NCI-H2227 (cell line): ENCODE measurements around the gene FBXW11.
"Not testable (repeated sequence)": the region's sequence is repeated elsewhere in the genome, so short reads cannot be mapped to it uniquely, and the experiment has no call there.

Experiments
- DNase-seq: peaks from one replicate; lab custom pipeline; 2025; ENCODE audit not compliant: unreplicated experiment; lab: John Stamatoyannopoulos, UW

FBXW11 gene

DNA sequence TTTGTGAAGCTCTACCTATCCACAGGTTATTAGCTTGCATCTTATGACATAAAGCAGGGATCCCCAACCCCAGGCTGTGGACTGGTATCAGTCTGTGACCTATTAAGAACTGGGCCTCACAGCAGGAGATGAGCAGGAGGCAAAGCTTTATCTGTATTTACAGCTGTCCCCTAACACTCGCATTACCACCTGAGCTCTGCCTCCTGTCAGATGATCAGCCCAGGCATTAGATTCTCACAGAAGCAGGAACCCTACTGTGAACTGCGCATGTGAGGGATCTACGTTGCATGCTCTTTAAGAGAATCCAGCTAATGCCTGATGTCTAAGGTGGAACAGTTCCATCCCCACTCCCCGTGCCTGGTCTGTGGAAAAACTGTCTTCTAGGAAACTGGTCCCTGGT is 19.7 kb downstream of the FBXW11 start:
- DNase-seq, result peak; percentile 8

DNA sequence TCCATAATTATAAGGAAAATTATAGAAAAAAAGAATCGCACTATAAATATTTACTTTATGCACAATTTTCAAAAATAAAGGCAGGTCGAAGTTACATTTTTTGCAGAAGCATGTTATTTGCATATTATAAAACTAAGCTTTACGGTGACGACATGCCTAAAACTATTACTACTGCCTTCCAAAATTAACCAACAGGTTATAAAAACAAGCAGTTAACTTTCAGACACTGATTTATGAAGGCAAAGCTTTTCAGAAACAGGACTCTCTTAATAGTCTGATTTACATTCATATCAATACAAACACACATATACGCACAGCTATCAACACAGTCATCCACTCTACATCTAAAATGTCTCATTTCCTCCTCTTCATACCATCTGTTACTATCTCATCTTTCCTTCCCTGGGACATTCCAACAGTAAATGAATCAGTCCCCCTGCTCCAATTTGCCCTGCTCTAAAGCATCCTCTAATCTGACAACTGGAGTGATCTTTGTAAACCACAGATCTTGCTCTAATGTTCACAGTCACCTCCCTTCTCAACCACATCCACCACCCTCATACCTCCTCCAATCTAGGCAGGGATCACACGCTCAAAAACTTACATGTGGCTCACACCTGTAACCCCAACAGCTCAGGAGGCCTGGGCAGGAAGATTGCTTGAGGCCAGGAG is 21.6 kb downstream of the FBXW11 start:
- no peak for DNase-seq

DNA sequence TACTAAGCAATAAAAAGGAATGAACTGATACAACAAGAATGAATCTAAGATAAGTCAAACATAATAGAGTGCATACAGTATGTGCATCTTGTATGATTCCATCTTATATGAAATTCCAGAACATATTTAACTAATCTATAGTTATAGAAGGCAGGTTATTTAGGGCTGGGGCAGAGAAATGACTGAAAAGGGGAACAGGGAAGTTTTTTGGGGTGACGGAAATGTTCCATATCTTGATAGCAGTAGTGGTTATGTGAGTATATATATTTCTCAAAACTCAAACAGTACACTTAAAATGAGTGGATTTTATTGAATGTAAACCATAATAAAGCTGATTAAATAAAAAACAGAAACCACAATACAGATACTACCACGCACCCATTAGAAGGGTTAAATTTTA is 24.6 kb downstream of the FBXW11 start:
- DNase-seq, result no peak

DNA sequence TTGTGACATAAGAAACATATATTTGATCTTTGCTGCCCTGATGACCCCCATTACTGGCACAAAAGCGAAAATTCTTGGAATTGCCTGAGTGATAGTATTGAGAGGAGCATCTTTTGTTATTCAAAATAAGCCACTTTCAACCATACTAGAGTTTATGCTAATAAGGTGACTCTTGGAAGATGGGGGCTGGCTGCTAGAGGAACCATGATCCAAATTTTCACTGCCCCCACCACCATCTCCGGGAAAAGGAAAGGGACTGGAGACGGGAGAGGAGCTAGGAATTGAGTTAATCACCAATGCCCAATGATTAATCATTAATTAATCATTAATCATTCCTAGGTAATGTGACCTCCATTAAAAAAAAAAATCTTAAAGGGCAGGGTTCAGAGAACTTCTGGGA is 25.6 kb downstream of the FBXW11 start:
- DNase-seq, result no peak

DNA sequence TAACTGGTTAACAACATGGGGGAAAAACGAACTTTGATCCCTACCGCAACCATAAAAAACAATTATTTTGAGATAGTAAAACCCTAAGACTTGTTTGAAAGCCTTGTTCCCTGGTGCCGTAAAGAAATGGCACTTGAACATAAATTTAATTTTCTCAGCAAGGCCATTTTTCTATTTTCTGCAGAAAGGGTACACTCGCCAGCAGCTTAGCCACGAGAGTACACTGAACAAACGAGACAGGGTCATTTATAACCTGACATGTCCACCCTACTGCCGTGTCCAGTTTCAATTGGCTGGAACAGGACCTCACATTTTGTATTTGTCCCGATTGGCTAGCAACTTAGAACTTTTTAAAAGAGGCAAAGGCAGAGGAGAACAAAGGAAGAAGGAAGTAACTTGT is 26.8 kb downstream of the FBXW11 start:
- no peak for DNase-seq

DNA sequence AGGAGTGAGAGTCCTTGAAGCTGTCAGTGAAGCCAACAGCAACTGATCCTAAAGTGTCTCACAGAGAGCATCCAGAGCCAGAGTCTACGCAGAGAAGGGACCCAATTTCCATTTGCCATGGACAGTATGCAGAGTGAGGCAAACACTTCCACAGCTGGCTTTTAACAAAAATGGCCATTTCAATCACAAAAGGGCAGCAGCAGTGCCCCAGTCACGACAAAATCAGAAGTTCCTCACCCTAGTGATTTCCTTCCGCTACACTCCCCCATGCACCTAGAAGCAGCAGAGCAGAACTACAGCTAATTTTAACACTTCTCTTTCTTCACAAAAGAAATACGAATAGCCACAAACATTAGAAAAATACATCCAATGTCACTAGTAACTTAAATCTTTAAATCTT is 27.9 kb downstream of the FBXW11 start:
- DNase-seq, result no peak

DNA sequence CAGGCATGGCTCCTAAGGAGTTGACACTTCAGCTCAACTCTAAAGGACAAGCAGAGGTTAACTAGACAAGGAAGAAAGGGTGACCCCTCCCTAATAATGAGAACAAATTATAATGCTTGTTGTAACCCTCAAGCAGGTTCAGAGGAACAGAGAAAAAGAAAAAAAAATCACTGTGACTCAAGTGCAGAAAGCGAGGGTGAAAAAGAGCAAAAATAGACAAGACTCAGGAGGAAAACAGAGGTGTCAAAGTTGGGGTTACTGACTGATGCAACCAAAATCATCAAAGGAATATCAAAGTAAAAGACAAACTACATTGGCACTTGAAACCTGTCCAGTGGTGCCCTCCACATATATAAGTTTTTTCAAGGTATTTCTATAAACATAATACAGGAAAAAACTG is 28.4 kb downstream of the FBXW11 start:
- DNase-seq, result no peak

DNA sequence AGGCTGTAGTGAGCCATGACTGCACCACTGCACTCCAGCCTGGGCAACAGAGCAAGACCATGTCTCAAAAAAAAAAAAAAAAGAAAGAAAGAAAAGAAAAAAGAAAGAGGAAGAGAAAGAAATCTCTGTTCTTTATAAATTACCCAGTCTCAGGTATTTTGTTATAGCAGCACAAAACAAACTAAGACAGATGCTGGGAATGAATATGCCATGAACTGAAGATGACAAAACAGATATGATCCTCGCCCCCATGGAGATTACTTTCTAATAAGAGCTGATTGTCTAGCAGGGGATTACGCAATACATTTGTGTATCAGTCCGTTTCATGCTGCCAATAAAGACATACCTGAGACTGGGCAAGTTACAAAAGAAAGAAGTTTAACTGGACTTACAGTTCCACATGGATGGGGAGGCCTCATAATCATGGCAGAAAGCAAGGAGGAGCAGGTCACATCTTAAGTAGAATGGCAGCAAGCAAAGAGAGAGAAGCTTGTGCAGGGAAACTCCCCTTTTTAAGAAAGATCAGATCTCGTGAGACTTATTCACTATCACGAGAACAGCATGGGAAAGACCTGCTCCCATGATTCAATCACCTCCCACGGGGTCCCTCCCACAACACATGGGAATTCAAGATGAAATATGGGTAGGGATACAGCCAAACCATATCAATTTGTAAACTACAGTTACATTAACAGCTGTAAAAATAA is 29.0 kb downstream of the FBXW11 start:
- not testable (repeated sequence) for DNase-seq

DNA sequence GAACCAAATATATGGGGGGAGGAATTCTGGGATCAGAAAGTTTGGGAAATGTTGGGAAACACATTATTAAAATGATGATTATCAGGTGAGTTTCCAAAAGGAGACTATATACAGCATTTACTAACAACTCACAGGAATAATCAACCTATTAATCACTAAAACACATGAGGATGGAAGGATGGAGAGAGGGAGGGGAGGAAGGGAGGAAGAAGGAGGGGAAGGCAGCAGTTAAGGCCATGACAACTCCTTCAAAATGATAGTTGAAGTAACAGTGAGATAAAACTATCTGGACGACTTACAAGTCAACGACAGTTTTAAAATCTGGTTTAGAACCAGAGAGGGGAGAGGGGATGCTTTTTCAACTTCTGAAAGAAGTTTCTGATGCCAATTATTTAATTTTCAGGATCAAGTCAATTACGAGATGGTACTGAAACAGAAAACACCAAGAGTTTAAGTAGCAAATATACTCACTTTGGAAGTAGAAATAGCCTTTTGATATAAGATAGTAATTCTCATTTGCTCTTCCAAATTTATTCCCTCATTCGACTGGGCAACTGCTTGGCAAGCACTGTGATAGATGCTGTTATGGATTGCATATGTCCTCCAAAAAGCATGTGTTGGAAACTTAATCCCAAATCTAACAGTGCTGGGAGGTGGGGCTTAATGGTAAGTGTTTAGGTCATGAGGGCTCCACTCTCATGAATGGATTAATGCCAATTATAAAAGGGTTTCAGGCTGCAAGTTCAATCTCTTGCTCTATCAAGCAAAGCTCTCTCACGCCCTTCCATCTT is 30.4 kb downstream of the FBXW11 start:
- no peak for DNase-seq

DNA sequence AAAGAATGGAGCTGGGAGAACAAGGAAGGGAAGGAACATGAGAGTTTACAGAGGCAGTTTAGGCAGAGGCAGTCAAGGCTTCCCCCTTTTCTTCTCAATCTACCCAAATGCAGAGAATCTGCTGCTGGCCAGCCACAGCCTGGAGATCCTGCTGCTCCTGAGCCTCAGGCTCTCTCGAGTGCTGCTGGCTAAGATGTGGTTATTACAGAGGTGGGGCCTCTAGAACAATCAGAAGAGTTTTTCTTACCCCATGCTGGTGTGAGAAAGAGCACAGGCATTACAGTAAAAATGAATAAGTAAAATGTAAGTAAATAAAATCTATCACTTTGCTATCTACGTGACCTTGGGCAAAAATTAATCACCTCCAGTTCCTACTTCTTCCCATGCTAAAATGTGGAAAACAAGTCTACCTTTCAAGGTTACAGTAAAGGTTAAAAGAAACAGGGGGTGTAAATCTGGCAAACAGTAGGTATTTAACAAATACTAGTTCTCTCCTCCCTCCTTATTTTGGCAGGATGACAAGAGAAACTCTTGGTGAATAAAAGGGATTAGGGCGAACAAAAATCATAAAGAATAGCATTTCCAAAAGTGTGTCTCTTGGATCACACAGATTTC is 31.1 kb downstream of the FBXW11 start:
- DNase-seq, result peak; percentile 6

DNA sequence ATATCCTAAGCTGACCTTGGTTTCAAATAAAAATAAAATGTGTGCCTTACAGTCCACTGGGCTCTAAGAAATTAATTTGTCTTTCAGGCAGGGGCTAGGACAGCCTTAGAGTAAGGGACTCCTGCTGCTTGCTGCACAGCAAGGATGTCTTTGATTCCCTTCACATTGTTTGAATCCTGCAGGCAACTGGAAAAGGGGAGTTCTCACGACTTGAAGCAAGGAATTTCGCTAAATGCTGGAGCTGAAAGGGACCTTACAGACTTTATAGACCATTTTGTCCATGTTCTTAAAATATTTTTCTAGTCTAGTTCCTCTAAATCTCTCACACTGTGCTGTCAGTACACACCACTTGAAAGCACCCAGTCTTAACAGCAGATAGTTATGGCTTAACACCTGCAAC is 35.6 kb downstream of the FBXW11 start:
- no peak for DNase-seq

DNA sequence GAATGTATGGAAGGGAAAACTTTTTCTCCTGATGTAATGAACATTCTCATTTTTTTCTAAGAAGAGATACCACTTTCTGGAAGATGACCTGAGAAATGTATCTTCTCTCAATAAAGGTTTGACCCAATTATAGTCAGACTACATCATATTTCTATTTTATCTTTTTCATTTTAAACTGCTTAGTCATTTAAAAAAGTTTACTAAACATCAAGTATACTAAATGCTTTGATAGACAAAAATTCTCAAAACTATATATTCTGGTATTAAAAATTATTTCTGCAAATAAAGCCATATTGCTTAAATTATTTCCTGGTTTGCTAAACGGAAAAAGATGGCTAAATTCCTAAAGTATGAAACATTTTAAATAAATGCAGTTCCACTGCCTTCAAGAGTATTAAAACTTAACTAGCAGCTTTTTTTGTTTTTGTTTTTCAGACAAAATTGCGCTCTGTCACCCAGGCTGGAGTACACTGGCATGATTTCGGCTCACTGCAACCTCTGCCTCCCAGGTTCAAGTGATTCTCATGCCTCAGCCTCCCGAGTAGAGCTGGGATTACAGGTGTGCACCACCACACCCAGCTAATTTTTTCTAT is 37.1 kb downstream of the FBXW11 start:
- DNase-seq, result no peak

DNA sequence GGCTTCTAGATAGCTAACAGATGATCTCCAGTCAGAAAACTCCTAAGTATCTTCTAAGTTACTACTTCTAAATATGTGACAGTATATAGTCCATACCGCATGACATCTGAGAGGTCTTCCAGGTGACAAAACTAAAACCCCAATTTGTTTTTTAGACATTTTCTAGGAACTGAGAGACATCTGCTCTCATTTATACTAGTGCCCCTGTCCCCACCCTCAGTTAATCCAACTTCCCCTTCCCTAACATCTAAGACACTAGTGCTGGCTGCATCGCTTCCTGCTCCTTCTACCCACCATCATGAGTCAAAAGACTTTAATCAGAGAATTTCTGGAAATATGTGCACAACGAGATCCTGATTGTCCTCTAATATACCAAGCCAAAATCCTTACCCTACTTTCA is 37.9 kb downstream of the FBXW11 start:
- DNase-seq, result no peak

DNA sequence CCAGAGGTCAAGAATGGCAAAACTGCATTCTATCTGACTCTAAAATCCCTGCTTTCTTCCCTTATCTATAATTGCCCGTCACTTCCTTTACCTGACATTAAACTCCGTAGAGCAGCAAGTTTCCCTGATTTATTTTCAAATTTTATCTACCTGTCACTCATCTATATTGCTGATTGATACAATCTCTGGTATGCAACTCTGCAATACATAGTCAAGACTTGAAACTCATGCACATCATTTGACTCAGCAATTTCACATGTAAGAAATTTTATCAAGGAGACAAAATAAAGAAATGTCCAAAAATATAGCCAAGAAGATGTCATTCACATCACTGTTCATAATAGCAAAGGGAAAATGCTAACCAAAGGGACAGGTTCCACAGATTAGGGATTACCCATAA is 39.5 kb downstream of the FBXW11 start:
- DNase-seq, result no peak

DNA sequence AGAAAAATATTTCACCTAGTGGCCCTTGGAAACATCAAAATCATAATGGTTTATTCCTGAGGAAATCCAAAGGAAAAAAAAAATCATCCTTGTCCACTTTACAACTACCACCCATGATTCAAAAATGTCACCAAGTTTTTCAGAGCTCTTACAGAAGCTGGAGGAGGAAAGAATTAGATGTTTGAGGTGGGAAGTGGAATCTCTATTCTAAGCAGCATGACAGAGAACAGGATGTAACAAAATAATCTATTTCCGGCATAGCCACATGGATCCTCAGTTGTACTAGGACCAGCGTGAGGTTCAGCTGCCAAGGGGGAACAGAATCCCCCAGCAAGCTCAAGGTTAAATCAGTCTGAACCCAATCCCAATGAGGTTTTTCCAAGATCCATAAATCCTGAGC is 40.2 kb downstream of the FBXW11 start:
- DNase-seq, result no peak

DNA sequence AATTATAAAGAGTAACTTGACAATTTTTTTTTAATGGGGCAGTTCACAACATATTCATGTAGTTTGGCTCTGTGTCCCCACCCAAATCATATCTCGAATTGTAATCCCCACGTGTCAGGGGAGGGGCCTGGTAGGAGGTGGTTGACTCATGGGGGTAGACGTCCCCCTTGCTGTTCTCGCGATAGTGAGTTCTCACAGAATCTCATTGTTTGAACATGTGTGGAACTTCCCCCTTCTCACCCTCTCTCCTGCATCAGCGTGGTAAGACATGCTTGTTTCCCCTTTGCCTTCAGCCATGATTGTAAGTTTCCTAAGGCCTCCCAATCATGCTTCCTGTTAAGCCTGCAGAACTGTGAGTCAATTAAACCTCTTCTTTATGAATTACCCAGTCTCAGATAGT is 40.7 kb downstream of the FBXW11 start:
- no peak for DNase-seq

DNA sequence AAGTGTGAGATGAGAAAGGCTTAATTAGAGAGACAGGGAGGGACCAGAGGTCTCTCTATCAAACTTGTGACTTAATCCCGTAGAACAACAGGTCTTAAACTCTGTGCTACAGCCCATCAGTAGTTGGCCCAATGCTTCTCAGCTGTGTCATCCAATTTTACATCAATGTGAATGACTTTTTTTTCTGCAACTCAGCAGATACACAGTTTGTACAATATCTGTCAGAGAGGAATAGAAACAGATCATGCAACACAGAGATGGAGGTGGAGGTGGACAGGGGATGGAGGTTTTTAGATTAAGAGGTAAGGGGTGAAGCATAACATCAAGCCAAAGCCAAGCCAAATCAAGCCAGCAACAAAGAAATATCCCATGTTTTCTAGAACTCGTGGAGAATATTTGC is 43.0 kb downstream of the FBXW11 start:
- no peak for DNase-seq

DNA sequence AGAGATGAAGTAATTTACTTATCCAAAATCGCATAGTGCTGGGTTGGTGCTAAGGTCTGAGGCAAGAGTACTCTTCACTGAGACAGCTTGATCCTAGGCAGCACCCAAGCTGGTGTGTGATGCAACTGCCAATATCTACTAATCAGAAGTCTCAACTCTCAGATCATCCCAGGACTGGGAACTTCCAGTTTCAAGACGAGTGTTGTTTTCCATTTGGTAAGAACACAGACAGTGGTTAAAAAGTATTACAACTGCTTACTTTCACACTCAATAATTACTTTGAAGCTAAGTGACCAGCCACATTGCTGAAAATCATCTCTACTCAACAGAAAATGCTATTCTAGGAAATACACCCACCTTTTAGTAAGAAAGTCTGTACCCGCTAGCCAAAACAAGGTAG is 45.3 kb downstream of the FBXW11 start:
- DNase-seq, result no peak

DNA sequence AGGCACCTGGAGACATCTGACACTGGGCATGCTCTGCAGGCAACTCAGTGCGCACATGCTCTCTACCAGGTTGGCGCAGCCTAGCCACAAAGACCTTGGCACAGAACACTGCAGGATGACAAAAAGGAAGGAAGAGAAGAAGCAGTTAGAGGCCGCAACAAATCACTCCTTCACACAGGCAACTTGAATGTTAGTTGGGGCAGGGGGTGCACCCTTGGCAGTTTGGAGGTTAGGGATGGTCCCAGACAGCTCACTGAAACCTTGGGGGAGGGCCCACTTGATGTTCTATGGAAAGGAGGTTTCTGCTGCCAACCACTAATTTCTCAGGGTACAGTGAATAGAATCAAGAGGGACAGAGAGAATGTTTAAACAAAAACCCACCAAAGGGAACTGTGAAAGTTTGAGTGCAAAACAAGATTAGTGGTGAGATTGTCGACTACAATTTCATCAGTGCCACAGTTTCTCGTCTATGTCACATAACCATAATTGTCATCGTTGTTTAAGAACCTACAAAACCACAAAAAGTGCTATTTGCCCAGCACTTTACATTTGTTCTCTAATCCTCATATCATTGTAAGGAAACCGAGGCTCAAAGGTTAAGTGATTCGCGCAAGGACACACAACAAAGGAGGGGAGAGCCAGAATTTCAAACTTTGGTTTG is 48.7 kb downstream of the FBXW11 start:
- no peak for DNase-seq

DNA sequence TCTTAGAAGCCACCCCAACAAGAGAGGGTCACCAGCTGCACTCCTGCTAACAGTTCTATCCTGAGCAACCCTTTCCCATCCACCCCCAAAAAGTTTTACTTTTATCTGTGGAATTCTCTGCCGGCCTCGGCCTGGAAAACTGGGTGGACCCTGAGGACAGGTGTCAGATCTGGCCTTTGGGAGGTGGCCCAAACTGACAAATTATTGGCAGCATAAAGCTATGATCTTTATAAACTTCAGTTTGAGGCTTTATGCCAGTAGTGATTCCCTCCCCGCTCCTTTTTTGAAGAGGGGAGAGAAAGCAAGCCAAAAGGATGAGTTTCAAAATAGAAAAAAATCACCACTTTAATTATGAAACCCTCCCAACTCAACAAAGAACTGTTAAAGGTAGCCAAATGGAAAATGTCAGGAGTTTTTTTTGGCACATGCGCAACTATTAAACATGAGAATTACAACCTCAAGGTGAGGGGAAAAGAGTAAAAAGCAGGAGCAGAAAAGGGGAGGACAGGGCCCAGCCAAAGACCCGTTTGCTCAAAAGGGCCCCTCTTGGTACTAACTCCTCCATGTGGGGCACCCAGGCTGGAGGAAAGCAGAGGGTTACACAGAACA is 49.4 kb downstream of the FBXW11 start:
- DNase-seq, result no peak
